ENCODE data around the gene MAST4. TPM values are rescaled to one million over a fixed set of nuclear protein-coding genes. Genes with fewer than 3 reads are reported as not detected.

MAST4 gene
- total and polyA plus RNA-seq, 2 of the 4 experiments (the other 2 are of a cell fraction) = 4.8 to 6.8 TPM

DNA sequence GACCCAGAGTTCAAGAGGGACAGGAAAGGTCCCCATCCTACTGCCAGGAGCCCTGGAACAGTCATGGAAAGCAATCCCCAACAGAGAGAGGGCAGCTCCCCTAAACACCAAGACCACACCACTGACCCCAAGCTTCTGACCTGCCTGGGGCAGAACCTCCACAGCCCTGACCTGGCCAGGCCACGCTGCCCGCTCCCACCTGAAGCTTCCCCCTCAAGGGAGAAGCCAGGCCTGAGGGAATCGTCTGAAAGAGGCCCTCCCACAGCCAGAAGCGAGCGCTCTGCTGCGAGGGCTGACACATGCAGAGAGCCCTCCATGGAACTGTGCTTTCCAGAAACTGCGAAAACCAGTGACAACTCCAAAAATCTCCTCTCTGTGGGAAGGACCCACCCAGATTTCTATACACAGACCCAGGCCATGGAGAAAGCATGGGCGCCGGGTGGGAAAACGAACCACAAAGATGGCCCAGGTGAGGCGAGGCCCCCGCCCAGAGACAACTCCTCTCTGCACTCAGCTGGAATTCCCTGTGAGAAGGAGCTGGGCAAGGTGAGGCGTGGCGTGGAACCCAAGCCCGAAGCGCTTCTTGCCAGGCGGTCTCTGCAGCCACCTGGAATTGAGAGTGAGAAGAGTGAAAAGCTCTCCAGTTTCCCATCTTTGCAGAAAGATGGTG lies 568.8 kb downstream of the MAST4 start (continued):
- no peak for TF ChIP-seq POLR2A (IDR thresholded peaks at IDR 0.05; ENCODE audit: low read depth, low read length)

DNA sequence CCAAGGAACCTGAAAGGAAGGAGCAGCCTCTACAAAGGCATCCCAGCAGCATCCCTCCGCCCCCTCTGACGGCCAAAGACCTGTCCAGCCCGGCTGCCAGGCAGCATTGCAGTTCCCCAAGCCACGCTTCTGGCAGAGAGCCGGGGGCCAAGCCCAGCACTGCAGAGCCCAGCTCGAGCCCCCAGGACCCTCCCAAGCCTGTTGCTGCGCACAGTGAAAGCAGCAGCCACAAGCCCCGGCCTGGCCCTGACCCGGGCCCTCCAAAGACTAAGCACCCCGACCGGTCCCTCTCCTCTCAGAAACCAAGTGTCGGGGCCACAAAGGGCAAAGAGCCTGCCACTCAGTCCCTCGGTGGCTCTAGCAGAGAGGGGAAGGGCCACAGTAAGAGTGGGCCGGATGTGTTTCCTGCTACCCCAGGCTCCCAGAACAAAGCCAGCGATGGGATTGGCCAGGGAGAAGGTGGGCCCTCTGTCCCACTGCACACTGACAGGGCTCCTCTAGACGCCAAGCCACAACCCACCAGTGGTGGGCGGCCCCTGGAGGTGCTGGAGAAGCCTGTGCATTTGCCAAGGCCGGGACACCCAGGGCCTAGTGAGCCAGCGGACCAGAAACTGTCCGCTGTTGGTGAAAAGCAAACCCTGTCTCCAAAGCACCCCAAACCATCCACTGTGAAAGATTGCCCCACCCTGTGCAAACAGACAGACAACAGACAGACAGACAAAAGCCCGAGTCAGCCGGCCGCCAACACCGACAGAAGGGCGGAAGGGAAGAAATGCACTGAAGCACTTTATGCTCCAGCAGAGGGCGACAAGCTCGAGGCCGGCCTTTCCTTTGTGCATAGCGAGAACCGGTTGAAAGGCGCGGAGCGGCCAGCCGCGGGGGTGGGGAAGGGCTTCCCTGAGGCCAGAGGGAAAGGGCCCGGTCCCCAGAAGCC lies 569.6 kb downstream of the MAST4 start:
- H3K79me1 ChIP-seq (ENCODE audit: low read depth in 1 of 2, low read length in 2 of 2) = no peaks in the 10 kb centered on the region
- peaks cover 2% of the 10 kb centered on the region; the same call in 1 of the 2 replicates for H3K4me1 ChIP-seq (ENCODE audit: control insufficient read depth, insufficient read depth, low read length)
- no peak overlapping the region for H3K56ac ChIP-seq (ENCODE audit: extremely low read depth, insufficient read depth, low read length)
- H3K36me3 ChIP-seq (ENCODE audit: control insufficient read depth, insufficient read depth, low read length) = peaks cover 21% of the 10 kb centered on the region
- H3K23ac ChIP-seq (ENCODE audit: low read depth, low read length) = 0 out of 2 replicates have a peak overlapping the region, but pooled peaks have one; percentile 15
- dilution Hi-C loops (cut with HindIII; ENCODE audit: low sequenced_read_pairs, unreplicated experiment) (no loop called here), in situ Hi-C loops (cut with MboI; ENCODE audit: low sequenced_read_pairs) (no loop called here), intact Hi-C loops (cut with micrococcal nuclease) (loop anchor here (1.0 to 10.0 kb wide), 2 partner anchors 44 to 1879 kb away; no protein-coding TSS in a partner anchor)
- peak overlapping the region; percentile 61 for H2BK120ac ChIP-seq (ENCODE audit: low read depth, low read length)
- H3K9me1 ChIP-seq (ENCODE audit: insufficient read depth, low read length) = no peaks in the 10 kb centered on the region
- CTCF ChIA-PET = interaction anchor here (0.6 to 1.7 kb wide), 3 partner anchors 10 to 43 kb away, joined by 3 to 5 read pairs (median 4); no protein-coding TSS in a partner anchor
- BruUV-seq (replicated peaks) = no TSS peak
- no peak overlapping the region for H2AK5ac ChIP-seq (ENCODE audit: low read depth, low read length)
- WGBS, 2 experiments (ENCODE audit: extremely low coverage in 2 of 2, insufficient read length in 1 of 2) = 56% methylated on average over 15 of the region's 36 CpGs; no CpG with 5 or more reads in 1 of the 2 experiments
- peak overlapping the region; percentile 76; the same call in 1 of the 2 replicates for H3K14ac ChIP-seq (replicated peaks; ENCODE audit: low read depth, low read length)
- H2BK5ac ChIP-seq (ENCODE audit: low read depth, low read length, poor library complexity, severe bottlenecking) = peak overlapping the region; percentile 42
- no peak overlapping the region; the same call in 1 of the 2 replicates for H3K4me2 ChIP-seq (ENCODE audit: low read depth, low read length)
- no peaks in the 10 kb centered on the region for H3K9me3 ChIP-seq (ENCODE audit: control insufficient read depth, insufficient read depth, low read length)
- H3K18ac ChIP-seq (ENCODE audit: low read depth, low read length) = no peak overlapping the region; the same call in 1 of the 2 replicates
- H2BK20ac ChIP-seq (ENCODE audit: low read depth, low read length) = 0 out of 2 replicates have a peak overlapping the region, but pooled peaks have one; percentile 34
- ATAC-seq (ENCODE audit: low read depth) (peak; percentile 91), DNase-seq (peak; percentile 61)
- H2AFZ ChIP-seq (replicated peaks; ENCODE audit: low read length, poor library complexity) = peak overlapping the region; percentile 94
- no peaks in the 10 kb centered on the region for H4K20me1 ChIP-seq (ENCODE audit: insufficient read depth, low read length)
- H4K91ac ChIP-seq (ENCODE audit: insufficient read depth, low read depth, low read length) = peak overlapping the region; percentile 49
- H3K9ac ChIP-seq (ENCODE audit: low read depth, low read length) = peak overlapping the region; percentile 29; the same call in 1 of the 2 replicates
- no peak overlapping the region for H3K4me3 ChIP-seq (ENCODE audit: insufficient read depth, low read depth, low read length)
- H3K27ac ChIP-seq (ENCODE audit: insufficient read depth, low read length) = peak overlapping the region; percentile 23; the same call in 1 of the 2 replicates
- peak overlapping the region; percentile 84 to 86; a peak in 2 of 4 replicates for H4K8ac ChIP-seq (ENCODE audit: low read depth in 2 of 2, low read length in 2 of 2)
- POLR2A ChIA-PET (ENCODE audit: unreplicated experiment) = no interaction called here
- peak overlapping the region; percentile 80; the same call in 1 of the 2 replicates for H4K5ac ChIP-seq (ENCODE audit: low read depth, low read length)
- H2AK9ac ChIP-seq (replicated peaks; ENCODE audit: low read depth, low read length, poor library complexity) = peak overlapping the region; percentile 76
- no peak overlapping the region for H2BK15ac ChIP-seq (ENCODE audit: low read depth, low read length)
- H3K4ac ChIP-seq (ENCODE audit: low read depth, low read length) = peak overlapping the region; percentile 52
- no peaks in the 10 kb centered on the region for H3K27me3 ChIP-seq (ENCODE audit: control insufficient read depth, insufficient read depth, low read length)
- TF ChIP-seq CEBPB (IDR thresholded peaks at IDR 0.05; ENCODE audit: low read depth, low read length) = no peak
- peak; percentile 65 for TF ChIP-seq SMC3 (IDR thresholded peaks at IDR 0.05; ENCODE audit: low read depth, low read length)
- peak; percentile 60 for TF ChIP-seq RAD21 (IDR thresholded peaks at IDR 0.05; ENCODE audit: low read length)
- TF ChIP-seq RFX5 (IDR thresholded peaks at IDR 0.05; ENCODE audit: low read depth, low read length) = no peak
- TF ChIP-seq, protein P1, sequence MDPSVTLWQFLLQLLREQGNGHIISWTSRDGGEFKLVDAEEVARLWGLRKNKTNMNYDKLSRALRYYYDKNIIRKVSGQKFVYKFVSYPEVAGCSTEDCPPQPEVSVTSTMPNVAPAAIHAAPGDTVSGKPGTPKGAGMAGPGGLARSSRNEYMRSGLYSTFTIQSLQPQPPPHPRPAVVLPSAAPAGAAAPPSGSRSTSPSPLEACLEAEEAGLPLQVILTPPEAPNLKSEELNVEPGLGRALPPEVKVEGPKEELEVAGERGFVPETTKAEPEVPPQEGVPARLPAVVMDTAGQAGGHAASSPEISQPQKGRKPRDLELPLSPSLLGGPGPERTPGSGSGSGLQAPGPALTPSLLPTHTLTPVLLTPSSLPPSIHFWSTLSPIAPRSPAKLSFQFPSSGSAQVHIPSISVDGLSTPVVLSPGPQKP (IDR thresholded peaks at IDR 0.05; ENCODE audit: borderline replicate concordance, low read depth, low read length) = no peak
- no peak for TF ChIP-seq BHLHE40 (IDR thresholded peaks at IDR 0.05; ENCODE audit: low read depth, low read length)
- TF ChIP-seq FOS (IDR thresholded peaks at IDR 0.05; ENCODE audit: low read depth, low read length) = no peak
- no peak for TF ChIP-seq NFE2L2 (IDR thresholded peaks at IDR 0.05; ENCODE audit: low read depth, low read length)
- TF ChIP-seq, protein P2, sequence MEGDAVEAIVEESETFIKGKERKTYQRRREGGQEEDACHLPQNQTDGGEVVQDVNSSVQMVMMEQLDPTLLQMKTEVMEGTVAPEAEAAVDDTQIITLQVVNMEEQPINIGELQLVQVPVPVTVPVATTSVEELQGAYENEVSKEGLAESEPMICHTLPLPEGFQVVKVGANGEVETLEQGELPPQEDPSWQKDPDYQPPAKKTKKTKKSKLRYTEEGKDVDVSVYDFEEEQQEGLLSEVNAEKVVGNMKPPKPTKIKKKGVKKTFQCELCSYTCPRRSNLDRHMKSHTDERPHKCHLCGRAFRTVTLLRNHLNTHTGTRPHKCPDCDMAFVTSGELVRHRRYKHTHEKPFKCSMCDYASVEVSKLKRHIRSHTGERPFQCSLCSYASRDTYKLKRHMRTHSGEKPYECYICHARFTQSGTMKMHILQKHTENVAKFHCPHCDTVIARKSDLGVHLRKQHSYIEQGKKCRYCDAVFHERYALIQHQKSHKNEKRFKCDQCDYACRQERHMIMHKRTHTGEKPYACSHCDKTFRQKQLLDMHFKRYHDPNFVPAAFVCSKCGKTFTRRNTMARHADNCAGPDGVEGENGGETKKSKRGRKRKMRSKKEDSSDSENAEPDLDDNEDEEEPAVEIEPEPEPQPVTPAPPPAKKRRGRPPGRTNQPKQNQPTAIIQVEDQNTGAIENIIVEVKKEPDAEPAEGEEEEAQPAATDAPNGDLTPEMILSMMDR (conservative IDR thresholded peaks at IDR 0.05; ENCODE audit: low read depth, low read length) = peak; percentile 65
- TF ChIP-seq CHD1 (IDR thresholded peaks at IDR 0.05; ENCODE audit: low read depth, low read length) = no peak

Measured in IMR-90 (cell line).